Measurements from ENCODE around the gene ADH1B.
"Not testable (repeated sequence)": the region's sequence is repeated elsewhere in the genome, so short reads cannot be mapped to it uniquely, and the experiment has no call there.

The ADH1B gene

DNA sequence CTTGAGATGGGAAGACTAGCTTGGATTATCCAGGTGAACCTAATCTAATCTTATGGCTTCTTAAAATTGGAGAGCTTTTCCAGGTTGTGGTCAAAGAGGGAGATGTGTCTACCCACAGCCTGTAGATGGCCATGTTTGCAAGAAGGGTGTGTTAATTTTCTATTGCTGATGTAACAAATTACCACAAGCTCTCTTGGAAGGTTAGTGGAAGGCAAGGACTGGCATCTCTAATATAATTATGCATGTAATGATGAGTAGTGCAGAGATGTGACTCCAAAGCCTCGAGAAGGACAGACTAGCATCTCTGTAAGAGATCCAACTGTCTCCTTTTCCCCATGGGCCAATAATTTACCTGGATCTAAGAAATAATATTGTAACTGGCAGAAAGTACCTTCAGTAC, 3.2 kb upstream of the ADH1B start:
- no peak for DNase-seq (ENCODE audit: low read depth in 2 of 2)

DNA sequence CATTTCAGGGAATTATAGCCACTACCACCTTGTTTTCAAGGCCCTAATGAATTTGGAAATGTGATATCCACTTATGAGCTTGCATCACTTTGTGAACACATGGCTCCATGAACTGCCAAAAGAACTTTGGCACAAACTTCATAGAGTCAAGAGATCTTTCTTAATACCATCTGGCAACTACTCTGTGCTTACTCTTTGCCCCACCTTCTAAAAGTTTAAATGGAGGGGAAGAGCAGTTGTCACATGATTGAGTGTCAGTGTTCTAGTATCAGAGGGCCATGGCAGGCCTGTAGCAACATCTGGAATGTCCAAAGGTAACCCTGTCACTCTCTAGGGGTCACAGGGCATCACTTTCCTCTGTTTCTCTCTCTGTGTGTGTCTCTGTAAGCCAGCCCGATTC, 2.6 kb upstream of the ADH1B start:
- DNase-seq (ENCODE audit: low read depth in 2 of 2): no peak

- DNase-seq (ENCODE audit: low read depth in 2 of 2): not testable (repeated sequence)
Observed at GRCh38 chr4:99317811-99318210, 3.4 kb downstream of the ADH1B start.

GRCh38 chr4:99317354-99317753, 3.8 kb downstream of the ADH1B start:
- no peak for DNase-seq (ENCODE audit: low read depth in 2 of 2)

DNA sequence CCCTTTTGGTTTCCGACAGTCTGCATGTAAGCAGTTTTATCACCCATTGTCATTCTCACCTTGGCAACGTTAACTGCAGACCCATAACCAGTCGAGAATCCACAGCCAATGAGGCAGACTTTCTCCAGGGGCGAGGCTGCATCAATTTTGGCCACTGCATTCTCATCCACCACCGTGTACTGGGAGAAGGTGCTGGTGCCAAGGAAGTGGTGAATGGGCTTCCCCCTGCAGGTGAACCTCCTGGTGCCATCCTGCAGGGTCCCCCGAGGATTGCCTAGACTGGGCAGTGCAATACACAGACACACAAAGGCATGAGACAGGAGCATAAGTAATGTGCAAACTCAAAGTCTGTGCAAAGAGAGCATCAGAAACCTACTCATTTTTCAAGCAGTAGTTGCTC, 5.4 kb downstream of the ADH1B start:
- no peak for DNase-seq (ENCODE audit: low read depth in 2 of 2)

- no peak for DNase-seq (ENCODE audit: low read depth in 2 of 2)
Observed at GRCh38 chr4:99314211-99314610, 7.0 kb downstream of the ADH1B start.

GRCh38 chr4:99310389-99310788, 10.8 kb downstream of the ADH1B start:
- DNase-seq (ENCODE audit: low read depth in 2 of 2): no peak

GRCh38 chr4:99305638-99306400, 15.4 kb downstream of the ADH1B start:
- DNase-seq (ENCODE audit: low read depth in 2 of 2): no peak

GRCh38 chr4:99301376-99302164, 19.6 kb downstream of the ADH1B start:
- no peak for DNase-seq (ENCODE audit: low read depth in 2 of 2)

GRCh38 chr4:99300934-99301333, 20.3 kb downstream of the ADH1B start:
- DNase-seq (ENCODE audit: low read depth in 2 of 2): no peak

GRCh38 chr4:99293357-99293756, 27.8 kb downstream of the ADH1B start:
- DNase-seq (ENCODE audit: low read depth in 2 of 2): no peak

DNA sequence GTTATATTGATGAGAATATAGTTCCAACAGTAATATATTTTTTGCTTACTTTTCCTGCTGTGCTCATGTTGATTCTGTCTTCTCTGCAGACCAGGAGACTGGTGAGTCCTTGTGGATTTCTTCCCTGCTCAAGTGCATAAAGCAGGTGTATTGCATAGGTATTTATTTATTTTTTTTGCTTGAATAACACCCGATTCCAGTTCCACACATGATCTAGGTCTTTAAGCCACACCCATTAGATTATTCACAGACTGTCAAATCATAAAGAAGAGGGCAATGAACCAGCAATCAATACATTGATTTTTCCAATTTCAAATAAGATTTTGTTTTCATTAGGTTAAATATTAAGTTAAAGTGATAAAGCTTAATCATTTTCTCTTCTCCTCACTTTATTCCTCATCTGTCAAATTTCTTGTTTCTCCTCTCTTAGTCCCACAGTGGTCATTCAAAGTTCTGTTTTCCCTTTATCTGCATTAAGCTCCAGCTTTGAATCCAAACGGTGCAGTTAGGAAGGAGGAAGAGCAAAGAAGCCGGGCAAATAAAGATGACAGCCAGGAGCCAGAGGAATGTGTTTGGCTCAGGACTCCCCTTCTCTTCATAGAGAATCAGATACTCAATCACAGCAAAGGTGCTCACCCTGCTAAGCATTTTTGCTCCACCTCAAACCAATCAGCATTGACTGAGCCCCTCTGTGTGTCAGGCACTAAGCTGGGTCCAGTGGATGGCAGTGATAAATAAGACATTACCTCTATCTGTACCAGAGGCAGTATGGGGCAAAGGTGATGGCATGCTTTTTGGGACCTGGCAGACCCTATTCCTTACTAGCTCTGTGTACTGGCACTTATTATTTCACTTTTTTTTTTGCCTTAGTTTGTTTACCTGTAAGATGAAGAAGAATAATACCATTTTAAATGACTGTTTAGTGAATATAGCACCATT, 30.1 kb downstream of the ADH1B start, which contains the start of gene ADH1A:
TSS of gene ADH1A (minus strand) at position 138 of the 939 bp plus-strand sequence. CDS start at position 67, 71 bp downstream.
- DNase-seq (ENCODE audit: low read depth in 2 of 2): no peak

DNA sequence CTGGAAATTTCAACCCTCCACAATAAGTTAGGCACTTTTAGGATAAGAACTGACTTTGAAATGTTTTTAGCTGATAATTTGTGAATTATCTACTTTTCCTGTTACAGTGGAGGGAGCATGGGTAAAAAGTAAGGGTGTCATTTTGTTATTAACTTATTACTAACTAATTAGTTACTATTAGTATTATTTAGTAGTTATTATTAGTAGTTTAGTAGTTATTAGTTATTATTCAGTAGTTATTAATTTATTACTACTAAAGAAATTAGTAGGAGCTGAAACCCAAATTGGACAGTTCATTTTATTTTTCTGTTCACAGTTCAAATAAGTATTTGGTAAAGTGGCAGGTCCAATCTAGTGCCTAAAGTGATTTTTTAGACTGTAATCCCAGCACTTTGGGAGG, 35.8 kb downstream of the ADH1B start:
- DNase-seq (ENCODE audit: low read depth in 2 of 2): no peak

DNA sequence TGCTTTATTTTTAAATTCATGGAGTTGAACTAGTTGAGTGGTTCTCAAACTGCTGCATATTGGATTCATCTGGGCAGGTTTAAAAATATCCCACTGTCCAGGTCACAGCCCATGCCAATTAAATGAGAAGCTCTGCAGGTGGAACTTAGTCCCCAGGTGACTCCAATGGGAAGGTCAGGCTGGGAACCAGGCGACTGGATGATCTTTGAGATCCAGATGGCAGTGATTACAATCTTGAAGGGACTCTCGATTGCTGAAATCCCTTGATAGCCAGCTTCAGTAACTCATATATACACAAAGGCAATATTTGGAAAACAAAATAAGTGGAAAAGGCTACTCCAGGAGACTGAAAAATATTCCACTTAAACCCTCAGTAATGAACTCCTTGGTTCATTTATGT, 38.5 kb downstream of the ADH1B start:
- no peak for DNase-seq (ENCODE audit: low read depth in 2 of 2)

- DNase-seq (ENCODE audit: low read depth in 2 of 2): no peak
Observed at GRCh38 chr4:99281261-99281660, 39.9 kb downstream of the ADH1B start.

- no peak for DNase-seq (ENCODE audit: low read depth in 2 of 2)
Observed at GRCh38 chr4:99276417-99276816, 44.8 kb downstream of the ADH1B start.

- no peak for DNase-seq (ENCODE audit: low read depth in 2 of 2)
Observed at GRCh38 chr4:99275885-99276284, 45.3 kb downstream of the ADH1B start.

DNA sequence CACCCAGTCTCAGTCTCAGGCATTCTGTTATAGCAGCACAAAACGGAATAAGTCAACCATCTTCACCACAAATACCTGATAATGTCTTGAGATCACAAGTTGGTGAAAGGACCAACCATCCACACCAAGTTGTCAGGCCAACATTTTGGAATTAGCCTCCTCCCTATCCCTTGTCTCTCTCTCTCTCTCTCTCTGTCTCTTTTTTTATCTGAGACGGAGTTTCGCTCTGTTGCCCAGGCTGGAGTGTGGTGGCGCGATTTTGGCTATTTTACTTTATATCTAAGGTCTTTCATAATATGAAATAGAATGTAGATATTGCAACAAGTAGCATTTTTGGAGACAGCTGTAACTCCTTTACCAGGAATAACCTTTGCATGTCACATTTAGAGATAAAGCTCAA, 46.2 kb downstream of the ADH1B start:
- no peak for DNase-seq (ENCODE audit: low read depth in 2 of 2)

- no peak for DNase-seq (ENCODE audit: low read depth in 2 of 2)
Observed at GRCh38 chr4:99273704-99274103, 47.5 kb downstream of the ADH1B start.

- no peak for DNase-seq (ENCODE audit: low read depth in 2 of 2)
Observed at GRCh38 chr4:99264927-99265326, 56.3 kb downstream of the ADH1B start.
